DND-41 (cell line): ENCODE results near the gene OR7C2.

Experiments
- CTCF ChIP-seq: IDR thresholded peaks from 2 replicates; pipeline ENCODE4 v1.5.1; 2012; ENCODE audit warnings: borderline replicate concordance, low read length, moderate library complexity, mild to moderate bottlenecking; ENCODE audit not compliant: poor library complexity, severe bottlenecking; ENCODE audit errors: extremely low read depth
- EZH2 ChIP-seq: IDR thresholded peaks from 3 replicates; pipeline ENCODE4 v1.6.1; 2012; ENCODE audit warnings: borderline replicate concordance, low read depth, mild to moderate bottlenecking, moderate library complexity, low read length, inconsistent platforms; ENCODE audit not compliant: severe bottlenecking

GRCh38 chr19:14915116-14915515, 26.2 kb upstream of the OR7C2 start:
- TF ChIP-seq CTCF (no peak), EZH2 (no peak)
